GM18867 (cell line): ENCODE data around the gene RAN.
"Not testable (repeated sequence)": the region's sequence is repeated elsewhere in the genome, so short reads cannot be mapped to it uniquely, and the experiment has no call there.

Source experiments
- ATAC-seq: cut with Tn5 transposase; IDR thresholded peaks from one replicate; pipeline ENCODE4 v1.9.1; 2021; ENCODE audit warnings: mild to moderate bottlenecking, moderate library complexity; ENCODE audit not compliant: unreplicated experiment

The RAN gene

GRCh38 chr12:130871286-130872178 is at the start of gene RAN:
TSS of gene RAN (plus strand) at chr12:130872066. CDS start at chr12:130872594, 528 bp downstream.
- peak; percentile 74 for ATAC-seq

GRCh38 chr12:130825771-130826150 is 46.1 kb upstream of the RAN start:
- ATAC-seq: no peak

DNA sequence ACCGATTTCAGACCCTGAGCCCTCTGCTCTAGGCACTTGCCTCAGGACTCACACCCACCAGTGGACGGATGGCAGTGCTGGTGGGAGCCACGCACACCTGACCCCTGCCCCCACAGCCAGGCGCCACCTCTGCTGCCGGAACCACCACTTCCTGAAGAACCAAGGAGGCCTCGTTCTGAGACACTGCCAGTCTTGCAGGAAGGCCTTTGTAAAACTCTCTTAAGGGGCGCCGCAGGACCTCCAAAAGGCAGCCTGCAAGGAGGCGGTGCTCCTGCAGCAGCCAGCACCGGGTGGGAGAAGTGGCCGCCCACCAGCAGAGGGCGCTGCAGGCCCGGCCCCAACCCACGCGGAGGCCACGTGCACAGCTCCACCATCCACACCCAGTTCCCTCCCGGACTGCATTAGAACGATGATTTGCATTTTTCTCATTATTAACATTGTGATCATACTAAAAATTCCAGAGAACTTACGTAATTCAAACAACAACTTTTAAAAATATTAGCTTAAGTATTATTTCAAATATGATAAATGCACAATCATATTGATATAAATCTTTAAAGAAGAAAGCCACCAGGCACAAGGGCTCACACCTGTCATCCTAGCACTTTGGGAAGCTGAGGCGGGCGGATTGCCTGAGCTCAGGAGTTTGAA is 45.6 kb upstream of the RAN start:
- ATAC-seq: no peak

DNA sequence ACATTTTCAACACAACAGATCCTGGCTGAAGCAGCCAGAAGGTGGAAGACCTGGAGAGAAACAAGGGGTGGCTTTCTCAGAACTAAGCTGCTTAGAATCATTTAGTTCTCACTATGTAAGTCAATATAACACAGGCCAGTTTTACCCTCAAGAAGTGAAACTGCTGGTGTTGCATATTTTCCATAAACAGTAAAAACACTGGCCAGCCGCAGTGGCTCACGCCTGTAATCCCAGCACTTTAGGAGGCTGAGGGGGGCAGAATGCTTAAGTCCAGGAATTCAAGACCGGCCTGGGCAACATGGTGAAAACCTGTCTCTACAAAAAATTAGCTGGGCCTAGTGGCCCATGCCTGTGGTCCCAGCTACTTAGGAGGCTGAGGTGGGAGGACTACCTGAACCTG is 44.4 kb upstream of the RAN start:
- ATAC-seq: no peak

DNA sequence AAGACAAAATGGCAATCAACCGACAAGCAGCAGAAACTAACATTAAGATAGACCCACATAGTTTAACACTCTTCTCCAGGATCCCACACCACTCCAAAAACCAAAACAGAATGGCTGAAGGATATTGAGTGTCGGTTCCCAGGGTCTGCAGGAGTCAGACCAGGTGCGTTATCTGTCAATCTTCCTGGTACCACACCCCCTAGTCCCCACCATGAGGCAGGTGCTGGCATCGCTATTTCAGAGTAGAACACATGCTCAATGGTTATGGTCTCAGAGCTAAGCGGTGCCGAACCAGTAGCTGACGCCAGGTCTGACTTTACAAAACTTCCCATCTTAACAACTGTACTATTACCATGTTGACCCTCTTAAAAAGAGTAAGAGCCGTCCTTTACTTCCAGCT is 43.0 kb upstream of the RAN start:
- no peak for ATAC-seq

- ATAC-seq: no peak
These were observed 42.2 kb upstream of the RAN start for GRCh38 chr12:130829391-130830245.

GRCh38 chr12:130830246-130830551 is 41.7 kb upstream of the RAN start:
- ATAC-seq: no peak

GRCh38 chr12:130831246-130831645 is 40.6 kb upstream of the RAN start:
- ATAC-seq: no peak

DNA sequence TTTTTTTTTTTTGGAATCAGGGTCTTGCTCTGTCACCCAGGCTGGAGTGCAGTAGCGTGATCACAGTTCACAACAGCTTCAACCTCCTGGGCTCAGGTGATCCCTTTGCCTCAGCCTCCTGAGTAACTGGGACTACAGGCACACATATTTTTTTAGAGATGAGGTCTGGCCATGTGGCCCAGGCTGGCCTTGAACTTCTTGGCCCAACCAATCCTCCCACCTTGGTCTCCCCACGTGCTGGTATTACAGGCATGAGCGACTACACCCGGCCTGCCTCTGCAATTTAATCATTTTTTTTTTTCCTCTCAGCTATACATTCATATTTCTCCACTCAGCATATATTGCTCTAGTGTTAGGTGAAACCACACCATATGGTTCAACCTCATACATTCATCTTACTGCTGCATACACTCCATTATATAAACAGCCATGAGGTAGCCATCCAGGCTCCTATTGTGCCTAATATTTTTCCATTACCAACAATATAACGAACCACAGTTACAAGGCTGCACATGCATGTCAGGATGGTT is 39.9 kb upstream of the RAN start:
- no peak for ATAC-seq

- ATAC-seq: no peak
These were observed 39.2 kb upstream of the RAN start for GRCh38 chr12:130832561-130833209.

DNA sequence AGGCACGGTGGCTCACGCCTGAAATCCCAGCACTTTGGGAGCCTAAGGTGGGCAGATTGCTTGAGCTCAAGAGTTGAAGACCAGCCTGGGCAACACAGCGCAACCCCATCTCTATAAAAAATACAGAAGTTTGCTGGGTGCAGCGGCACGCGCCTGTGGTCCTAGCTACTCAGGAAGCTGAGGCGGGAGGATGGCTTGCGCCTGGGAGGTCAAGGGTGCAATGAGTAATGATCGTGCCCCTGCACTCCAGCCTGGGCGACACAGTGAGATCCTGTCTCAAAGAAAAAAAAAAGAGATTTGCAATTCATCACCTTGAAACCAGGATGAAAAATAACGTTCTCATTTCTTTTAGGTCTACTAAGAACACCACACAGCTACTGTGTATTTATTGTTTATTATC is 36.9 kb upstream of the RAN start:
- ATAC-seq: no peak

DNA sequence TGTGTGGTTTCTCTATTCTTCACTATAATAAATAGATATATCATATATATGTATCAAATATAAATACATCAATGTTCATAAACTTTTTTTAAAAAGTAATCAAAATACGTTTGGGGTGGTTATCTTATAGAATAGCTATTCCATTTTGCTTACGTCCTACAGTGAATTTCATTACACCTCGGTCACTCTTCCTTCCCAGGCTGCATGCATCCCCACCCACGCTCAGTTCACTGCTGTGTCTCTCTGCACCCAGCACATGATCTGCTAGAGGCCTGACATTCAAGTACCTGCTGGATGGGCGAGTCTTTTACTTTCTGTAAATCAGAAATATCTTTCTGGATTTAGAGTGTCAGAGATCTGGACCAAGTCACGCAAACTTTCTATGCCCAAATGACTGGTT is 36.4 kb upstream of the RAN start:
- ATAC-seq: no peak

- peak; percentile 16 for ATAC-seq
These were observed 33.4 kb upstream of the RAN start for GRCh38 chr12:130838284-130838950.

DNA sequence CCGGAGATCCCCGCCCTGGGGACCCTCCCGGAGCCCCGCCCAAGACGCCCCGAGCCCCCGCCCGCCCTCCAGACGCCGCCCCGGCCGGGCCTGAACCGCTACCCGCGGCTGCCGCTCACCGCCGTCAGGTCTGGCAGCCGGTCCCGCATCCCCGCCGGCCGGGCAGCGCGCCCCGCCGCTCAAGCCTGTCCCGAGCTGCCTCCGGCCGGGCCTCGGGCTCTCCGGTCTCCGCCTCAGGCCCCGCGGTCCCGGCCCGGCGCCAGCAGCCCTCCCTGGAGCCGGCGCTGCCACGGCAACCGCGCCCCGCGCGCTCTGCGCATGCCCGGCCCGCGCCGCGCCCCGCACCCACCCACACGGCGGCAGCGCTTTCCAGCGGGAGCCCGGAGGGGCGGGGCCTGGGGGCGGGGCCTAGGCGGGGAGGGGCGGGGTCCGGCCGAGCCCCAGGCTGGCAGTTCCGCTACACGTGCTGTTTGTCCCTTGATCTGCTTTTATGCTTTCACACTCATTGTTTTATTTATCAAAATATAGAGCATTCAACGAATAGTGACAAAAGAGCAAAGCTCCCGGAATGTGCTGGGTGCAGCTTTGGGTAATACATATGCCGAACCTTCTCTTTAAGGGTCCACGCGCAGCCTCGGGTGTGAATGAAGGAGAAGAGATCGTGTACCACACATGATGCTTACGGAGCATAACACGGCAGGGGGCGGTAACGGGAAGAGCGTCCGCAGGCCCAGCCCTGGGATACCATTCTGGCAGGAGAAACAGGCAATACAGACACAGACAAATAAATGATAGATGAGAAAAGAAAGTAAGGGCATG is 32.7 kb upstream of the RAN start, which contains the start of gene STX2:
Gene STX2, minus strand, starts transcription at position 300 of the 819 bp plus-strand sequence. Its CDS starts 151 bp downstream, at position 149.
- peak; percentile 89 for ATAC-seq

DNA sequence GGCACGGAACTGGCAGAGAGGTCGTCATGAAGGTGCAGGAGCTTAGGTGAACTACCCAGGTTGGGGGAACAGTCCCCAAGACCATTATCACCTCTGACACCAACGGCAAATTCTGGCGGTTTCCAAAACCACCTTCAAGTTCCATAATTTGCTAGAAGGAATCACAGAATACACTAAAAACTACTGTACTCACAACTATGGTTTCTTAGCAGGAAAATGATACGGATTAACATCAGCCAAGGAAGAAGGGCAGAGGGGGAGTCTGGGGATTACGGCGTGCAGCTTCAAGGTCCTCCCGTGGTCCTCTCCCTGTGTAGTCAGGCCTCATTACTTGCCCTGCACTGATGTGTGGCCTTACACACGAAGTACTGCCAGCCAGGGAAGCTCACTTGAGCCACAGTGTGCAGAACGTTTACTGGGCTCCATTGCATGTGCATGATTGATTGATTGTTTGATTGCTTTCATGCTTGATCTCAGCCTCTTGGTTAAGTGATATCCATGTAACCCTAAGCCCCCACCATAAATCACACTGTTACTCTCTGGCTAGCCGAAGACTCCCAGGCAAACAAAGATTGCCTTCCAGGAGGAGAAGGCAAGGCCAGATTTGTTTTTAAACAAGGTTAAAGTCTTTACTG is 32.0 kb upstream of the RAN start:
- no peak for ATAC-seq

- ATAC-seq: no peak
These were observed 25.5 kb upstream of the RAN start for GRCh38 chr12:130846369-130846768.

- no peak for ATAC-seq
These were observed 24.8 kb upstream of the RAN start for GRCh38 chr12:130847112-130847511.

GRCh38 chr12:130848105-130848504 is 23.8 kb upstream of the RAN start:
- ATAC-seq: not testable (repeated sequence)

- not testable (repeated sequence) for ATAC-seq
These were observed 23.0 kb upstream of the RAN start for GRCh38 chr12:130848785-130849305.
